ENCODE results near the gene PARD6B.

- TF ChIP-seq CTCF (IDR thresholded peaks at IDR 0.05; ENCODE audit: low read depth, low read length) (no peak), EZH2phosphoT487 (IDR thresholded peaks at IDR 0.05; ENCODE audit: low read depth) (no peak)
Observed at GRCh38 chr20:50774515-50774914, 43.1 kb downstream of the PARD6B start.

Measured in OCI-LY3 (cell line).